ENCODE results near the gene OR8D1. TPM values are rescaled to one million over a fixed set of nuclear protein-coding genes. Genes with fewer than 3 reads are reported as not detected.

The OR8D1 gene
- total and polyA plus RNA-seq, 9 of the 15 experiments (the other 6 are each of a cell fraction or from before 2014, with no cell fraction given) = 0.08 to 0.55 TPM; not detected in 7

DNA sequence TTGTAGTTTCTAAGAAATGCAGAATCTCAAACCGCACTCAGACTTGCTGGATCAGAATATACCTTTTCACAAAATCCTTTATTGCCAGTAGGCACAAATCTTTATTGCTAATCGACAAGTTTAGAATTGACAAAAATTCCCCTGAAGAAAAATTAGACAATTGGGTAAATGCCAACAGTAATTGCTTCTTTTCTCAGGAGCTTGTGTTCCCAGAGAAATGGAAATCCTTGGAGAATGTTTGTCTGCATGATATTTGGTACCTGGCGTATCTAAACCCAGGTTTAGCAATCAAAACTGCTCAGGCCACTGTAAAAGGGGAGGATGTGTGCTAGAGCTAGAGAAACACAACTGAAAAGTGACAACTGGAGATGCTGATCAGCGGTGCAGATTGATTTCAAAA lies 57.7 kb downstream of the OR8D1 start, which contains the start of gene OR8G5 (continued):
- TF ChIP-seq, protein P1, sequence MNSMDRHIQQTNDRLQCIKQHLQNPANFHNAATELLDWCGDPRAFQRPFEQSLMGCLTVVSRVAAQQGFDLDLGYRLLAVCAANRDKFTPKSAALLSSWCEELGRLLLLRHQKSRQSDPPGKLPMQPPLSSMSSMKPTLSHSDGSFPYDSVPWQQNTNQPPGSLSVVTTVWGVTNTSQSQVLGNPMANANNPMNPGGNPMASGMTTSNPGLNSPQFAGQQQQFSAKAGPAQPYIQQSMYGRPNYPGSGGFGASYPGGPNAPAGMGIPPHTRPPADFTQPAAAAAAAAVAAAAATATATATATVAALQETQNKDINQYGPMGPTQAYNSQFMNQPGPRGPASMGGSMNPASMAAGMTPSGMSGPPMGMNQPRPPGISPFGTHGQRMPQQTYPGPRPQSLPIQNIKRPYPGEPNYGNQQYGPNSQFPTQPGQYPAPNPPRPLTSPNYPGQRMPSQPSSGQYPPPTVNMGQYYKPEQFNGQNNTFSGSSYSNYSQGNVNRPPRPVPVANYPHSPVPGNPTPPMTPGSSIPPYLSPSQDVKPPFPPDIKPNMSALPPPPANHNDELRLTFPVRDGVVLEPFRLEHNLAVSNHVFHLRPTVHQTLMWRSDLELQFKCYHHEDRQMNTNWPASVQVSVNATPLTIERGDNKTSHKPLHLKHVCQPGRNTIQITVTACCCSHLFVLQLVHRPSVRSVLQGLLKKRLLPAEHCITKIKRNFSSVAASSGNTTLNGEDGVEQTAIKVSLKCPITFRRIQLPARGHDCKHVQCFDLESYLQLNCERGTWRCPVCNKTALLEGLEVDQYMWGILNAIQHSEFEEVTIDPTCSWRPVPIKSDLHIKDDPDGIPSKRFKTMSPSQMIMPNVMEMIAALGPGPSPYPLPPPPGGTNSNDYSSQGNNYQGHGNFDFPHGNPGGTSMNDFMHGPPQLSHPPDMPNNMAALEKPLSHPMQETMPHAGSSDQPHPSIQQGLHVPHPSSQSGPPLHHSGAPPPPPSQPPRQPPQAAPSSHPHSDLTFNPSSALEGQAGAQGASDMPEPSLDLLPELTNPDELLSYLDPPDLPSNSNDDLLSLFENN (IDR thresholded peaks at IDR 0.05; ENCODE audit: low read depth in 2 of 2, low read length in 2 of 2) = no peak

Other genes starting within 250 kb of the OR8D1 start
Only the 7 nearest of the 10 such genes appear.
- gene OR10D3, start 130.6 kb downstream of the OR8D1 start, total RNA-seq (2014; rRNA removed) = 0.73 and 1.7 TPM in 2 replicates
- gene OR10D3, start 130.6 kb downstream of the OR8D1 start, total RNA-seq (2014; rRNA removed; fragmentation: Illumina TruSeq; extraction: Trizol) = 2.6 and 2.9 TPM in 2 replicates
- gene OR10D3, start 130.6 kb downstream of the OR8D1 start, total RNA-seq (2015; rRNA removed; fragmentation: Illumina TruSeq; extraction: Trizol) = 2.6 and 2.7 TPM in 2 replicates
- gene OR10D3, start 130.6 kb downstream of the OR8D1 start, total RNA-seq (2021) = 1.7 and 2.8 TPM in 2 replicates
- gene OR10D3, start 130.6 kb downstream of the OR8D1 start, polyA plus RNA-seq (2011; rRNA removed) = 0.86 and 1.1 TPM in 2 replicates
- 0.18 and 0.27 TPM in 2 replicates for gene OR10D3, start 130.6 kb downstream of the OR8D1 start, polyA plus RNA-seq (2014; fragmentation: Illumina TruSeq; extraction: Trizol)
- under 1 TPM in 1 of 2 experiments, not detected in 1; 0.07 TPM for gene OR10D3, start 130.6 kb downstream of the OR8D1 start, polyA plus RNA-seq (2014; fragmentation: Nextera tagmentation; extraction: Ambion mirVana)
- gene OR10D3, start 130.6 kb downstream of the OR8D1 start, polyA plus RNA-seq (2014; rRNA removed) = 0.27 and 0.38 TPM in 2 replicates
- gene OR8G1, start 72.9 kb downstream of the OR8D1 start, total RNA-seq (2014; rRNA removed) = 0.57 and 0.59 TPM in 2 replicates
- 1.4 and 1.7 TPM in 2 replicates for gene OR8G1, start 72.9 kb downstream of the OR8D1 start, total RNA-seq (2014; rRNA removed; fragmentation: Illumina TruSeq; extraction: Trizol)
- 0.91 and 1.7 TPM in 2 replicates for gene OR8G1, start 72.9 kb downstream of the OR8D1 start, total RNA-seq (2015; rRNA removed; fragmentation: Illumina TruSeq; extraction: Trizol)
- gene OR8G1, start 72.9 kb downstream of the OR8D1 start, total RNA-seq (2021) = 0.44 and 0.54 TPM in 2 replicates
- gene OR8G1, start 72.9 kb downstream of the OR8D1 start, polyA plus RNA-seq (2011; rRNA removed) = 0.57 and 0.83 TPM in 2 replicates
- 0.10 and 0.25 TPM in 2 replicates for gene OR8G1, start 72.9 kb downstream of the OR8D1 start, polyA plus RNA-seq (2014; fragmentation: Illumina TruSeq; extraction: Trizol)
- under 1 TPM in 1 of 2 experiments, not detected in 1; 0.03 TPM for gene OR8G1, start 72.9 kb downstream of the OR8D1 start, polyA plus RNA-seq (2014; fragmentation: Nextera tagmentation; extraction: Ambion mirVana)
- 0.12 and 0.16 TPM in 2 replicates for gene OR8G1, start 72.9 kb downstream of the OR8D1 start, polyA plus RNA-seq (2014; rRNA removed)
- gene OR8G5, start 57.6 kb downstream of the OR8D1 start, total RNA-seq (2014; rRNA removed) = 0.18 and 0.94 TPM in 2 replicates
- gene OR8G5, start 57.6 kb downstream of the OR8D1 start, total RNA-seq (2014; rRNA removed; fragmentation: Illumina TruSeq; extraction: Trizol) = 1.9 and 2.6 TPM in 2 replicates
- 2.3 and 2.6 TPM in 2 replicates for gene OR8G5, start 57.6 kb downstream of the OR8D1 start, total RNA-seq (2015; rRNA removed; fragmentation: Illumina TruSeq; extraction: Trizol)
- 1.4 and 1.7 TPM in 2 replicates for gene OR8G5, start 57.6 kb downstream of the OR8D1 start, total RNA-seq (2021)
- gene OR8G5, start 57.6 kb downstream of the OR8D1 start, polyA plus RNA-seq (2011; rRNA removed) = 2.2 and 3.8 TPM in 2 replicates
- 1.7 and 2.1 TPM in 2 replicates for gene OR8G5, start 57.6 kb downstream of the OR8D1 start, polyA plus RNA-seq (2014; fragmentation: Illumina TruSeq; extraction: Trizol)
- gene OR8G5, start 57.6 kb downstream of the OR8D1 start, polyA plus RNA-seq (2014; fragmentation: Nextera tagmentation; extraction: Ambion mirVana) = 1 to 10 TPM in 1 of 2 experiments, under 1 TPM in 1; 0.98 to 1.2 TPM
- 1.5 and 1.7 TPM in 2 replicates for gene OR8G5, start 57.6 kb downstream of the OR8D1 start, polyA plus RNA-seq (2014; rRNA removed)
- gene OR8D2, start 6.2 kb upstream of the OR8D1 start, total RNA-seq (2014; rRNA removed) = not detected in 2 replicates
- gene OR8D2, start 6.2 kb upstream of the OR8D1 start, total RNA-seq (2014; rRNA removed; fragmentation: Illumina TruSeq; extraction: Trizol) = not detected in 2 replicates
- gene OR8D2, start 6.2 kb upstream of the OR8D1 start, total RNA-seq (2015; rRNA removed; fragmentation: Illumina TruSeq; extraction: Trizol) = not detected in 2 replicates
- gene OR8D2, start 6.2 kb upstream of the OR8D1 start, total RNA-seq (2021) = not detected in 2 replicates
- not detected in 2 replicates for gene OR8D2, start 6.2 kb upstream of the OR8D1 start, polyA plus RNA-seq (2011; rRNA removed)
- gene OR8D2, start 6.2 kb upstream of the OR8D1 start, polyA plus RNA-seq (2014; fragmentation: Illumina TruSeq; extraction: Trizol) = not detected in 2 replicates
- under 1 TPM; 0.06 to 0.21 TPM for gene OR8D2, start 6.2 kb upstream of the OR8D1 start, polyA plus RNA-seq (2014; fragmentation: Nextera tagmentation; extraction: Ambion mirVana)
- gene OR8D2, start 6.2 kb upstream of the OR8D1 start, polyA plus RNA-seq (2014; rRNA removed) = not detected in 2 replicates
- not detected in 2 replicates for gene OR8B2, start 70.5 kb upstream of the OR8D1 start, total RNA-seq (2014; rRNA removed)
- not detected in 2 replicates for gene OR8B2, start 70.5 kb upstream of the OR8D1 start, total RNA-seq (2014; rRNA removed; fragmentation: Illumina TruSeq; extraction: Trizol)
- not detected in 2 replicates for gene OR8B2, start 70.5 kb upstream of the OR8D1 start, total RNA-seq (2015; rRNA removed; fragmentation: Illumina TruSeq; extraction: Trizol)
- gene OR8B2, start 70.5 kb upstream of the OR8D1 start, total RNA-seq (2021) = not detected in 2 replicates
- gene OR8B2, start 70.5 kb upstream of the OR8D1 start, polyA plus RNA-seq (2011; rRNA removed) = not detected in 2 replicates
- not detected in 2 replicates for gene OR8B2, start 70.5 kb upstream of the OR8D1 start, polyA plus RNA-seq (2014; fragmentation: Illumina TruSeq; extraction: Trizol)
- gene OR8B2, start 70.5 kb upstream of the OR8D1 start, polyA plus RNA-seq (2014; fragmentation: Nextera tagmentation; extraction: Ambion mirVana) = under 1 TPM in 1 of 2 experiments, not detected in 1; 0.56 TPM
- not detected in 2 replicates for gene OR8B2, start 70.5 kb upstream of the OR8D1 start, polyA plus RNA-seq (2014; rRNA removed)
- gene OR8B3, start 85.1 kb upstream of the OR8D1 start, total RNA-seq (2014; rRNA removed) = not detected in 2 replicates
- not detected in 2 replicates for gene OR8B3, start 85.1 kb upstream of the OR8D1 start, total RNA-seq (2014; rRNA removed; fragmentation: Illumina TruSeq; extraction: Trizol)
- not detected in 2 replicates for gene OR8B3, start 85.1 kb upstream of the OR8D1 start, total RNA-seq (2015; rRNA removed; fragmentation: Illumina TruSeq; extraction: Trizol)
- not detected in 2 replicates for gene OR8B3, start 85.1 kb upstream of the OR8D1 start, total RNA-seq (2021)
- gene OR8B3, start 85.1 kb upstream of the OR8D1 start, polyA plus RNA-seq (2011; rRNA removed) = not detected in 2 replicates
- not detected in 2 replicates for gene OR8B3, start 85.1 kb upstream of the OR8D1 start, polyA plus RNA-seq (2014; fragmentation: Illumina TruSeq; extraction: Trizol)
- gene OR8B3, start 85.1 kb upstream of the OR8D1 start, polyA plus RNA-seq (2014; fragmentation: Nextera tagmentation; extraction: Ambion mirVana) = under 1 TPM in 1 of 2 experiments, not detected in 1; 0.13 TPM
- not detected in 2 replicates for gene OR8B3, start 85.1 kb upstream of the OR8D1 start, polyA plus RNA-seq (2014; rRNA removed)
- gene OR8B4, start 110.9 kb upstream of the OR8D1 start, total RNA-seq (2014; rRNA removed) = not detected in 2 replicates
- gene OR8B4, start 110.9 kb upstream of the OR8D1 start, total RNA-seq (2014; rRNA removed; fragmentation: Illumina TruSeq; extraction: Trizol) = not detected in 2 replicates
- not detected in 2 replicates for gene OR8B4, start 110.9 kb upstream of the OR8D1 start, total RNA-seq (2015; rRNA removed; fragmentation: Illumina TruSeq; extraction: Trizol)
- not detected in 2 replicates for gene OR8B4, start 110.9 kb upstream of the OR8D1 start, total RNA-seq (2021)
- gene OR8B4, start 110.9 kb upstream of the OR8D1 start, polyA plus RNA-seq (2011; rRNA removed) = not detected in 2 replicates
- not detected in 2 replicates for gene OR8B4, start 110.9 kb upstream of the OR8D1 start, polyA plus RNA-seq (2014; fragmentation: Illumina TruSeq; extraction: Trizol)
- gene OR8B4, start 110.9 kb upstream of the OR8D1 start, polyA plus RNA-seq (2014; fragmentation: Nextera tagmentation; extraction: Ambion mirVana) = not detected
- gene OR8B4, start 110.9 kb upstream of the OR8D1 start, polyA plus RNA-seq (2014; rRNA removed) = not detected in 2 replicates

Measured in K562 (cell line).